K562 treated with DMSO at 1 percent for 12 hours (cell line): ENCODE measurements around the gene PPP1R27. TPM values are rescaled to one million over a fixed set of nuclear protein-coding genes. Genes with fewer than 3 reads are reported as not detected.

Experiments
- total RNA-seq: library from RNA; unstranded; fragments of 300-600 nt; gene quantifications from 2 replicates; pipeline ENCODE4 v1.2.3, GENCODE V29; 2022; ENCODE audit not compliant: insufficient read depth

PPP1R27 gene, protein sequence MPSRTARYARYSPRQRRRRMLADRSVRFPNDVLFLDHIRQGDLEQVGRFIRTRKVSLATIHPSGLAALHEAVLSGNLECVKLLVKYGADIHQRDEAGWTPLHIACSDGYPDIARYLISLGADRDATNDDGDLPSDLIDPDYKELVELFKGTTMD
- total RNA-seq: not detected in 2 replicates

DNA sequence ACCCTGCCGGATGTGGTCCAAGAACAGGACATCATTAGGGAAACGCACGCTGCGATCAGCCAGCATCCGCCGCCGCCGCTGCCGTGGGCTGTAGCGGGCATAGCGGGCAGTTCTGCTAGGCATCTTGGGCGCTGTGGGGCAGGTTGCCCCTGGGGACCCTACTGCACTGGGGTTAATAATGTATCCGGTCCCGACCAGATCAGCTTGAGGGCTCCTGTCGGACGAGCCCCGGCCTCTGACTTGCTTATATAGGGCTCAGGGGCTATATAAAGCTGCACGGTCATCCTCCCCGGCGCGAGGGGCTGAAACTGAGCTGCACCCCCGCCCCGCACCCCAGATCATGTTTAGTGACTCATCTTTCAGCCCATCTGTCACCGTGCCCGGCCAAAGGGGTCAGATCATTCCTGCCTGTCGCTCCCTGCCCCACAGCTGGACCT lies at the start of gene PPP1R27:
PPP1R27 (minus strand) TSS at position 220 of the 437 bp plus-strand sequence; CDS start at position 123, 97 bp downstream.

DNA sequence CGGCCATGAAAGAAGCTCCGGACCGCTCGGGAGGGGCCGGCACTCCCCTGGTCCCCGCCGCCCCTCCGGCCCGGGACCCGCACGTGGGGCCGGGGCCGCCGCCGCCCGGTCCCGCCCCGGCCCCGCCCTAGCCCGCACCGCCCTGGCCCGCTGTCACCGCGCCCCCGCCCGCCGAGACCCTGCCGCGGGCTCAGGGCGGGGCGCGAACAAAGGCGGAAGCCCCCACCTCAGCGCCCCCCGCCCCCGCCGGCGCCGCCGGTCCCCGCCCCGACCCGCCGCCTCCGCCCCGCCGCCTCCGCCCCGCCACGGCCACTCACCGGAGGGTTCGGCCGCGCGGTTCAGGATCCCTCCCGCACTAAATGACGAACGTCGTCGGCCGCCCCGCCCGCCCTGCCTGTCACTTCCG lies 36.1 kb upstream of the PPP1R27 start, which contains the start of gene ARHGDIA:
ARHGDIA (minus strand) TSS at position 357 of the 406 bp plus-strand sequence. CDS start 1,407 bp downstream, outside the sequence.

DNA sequence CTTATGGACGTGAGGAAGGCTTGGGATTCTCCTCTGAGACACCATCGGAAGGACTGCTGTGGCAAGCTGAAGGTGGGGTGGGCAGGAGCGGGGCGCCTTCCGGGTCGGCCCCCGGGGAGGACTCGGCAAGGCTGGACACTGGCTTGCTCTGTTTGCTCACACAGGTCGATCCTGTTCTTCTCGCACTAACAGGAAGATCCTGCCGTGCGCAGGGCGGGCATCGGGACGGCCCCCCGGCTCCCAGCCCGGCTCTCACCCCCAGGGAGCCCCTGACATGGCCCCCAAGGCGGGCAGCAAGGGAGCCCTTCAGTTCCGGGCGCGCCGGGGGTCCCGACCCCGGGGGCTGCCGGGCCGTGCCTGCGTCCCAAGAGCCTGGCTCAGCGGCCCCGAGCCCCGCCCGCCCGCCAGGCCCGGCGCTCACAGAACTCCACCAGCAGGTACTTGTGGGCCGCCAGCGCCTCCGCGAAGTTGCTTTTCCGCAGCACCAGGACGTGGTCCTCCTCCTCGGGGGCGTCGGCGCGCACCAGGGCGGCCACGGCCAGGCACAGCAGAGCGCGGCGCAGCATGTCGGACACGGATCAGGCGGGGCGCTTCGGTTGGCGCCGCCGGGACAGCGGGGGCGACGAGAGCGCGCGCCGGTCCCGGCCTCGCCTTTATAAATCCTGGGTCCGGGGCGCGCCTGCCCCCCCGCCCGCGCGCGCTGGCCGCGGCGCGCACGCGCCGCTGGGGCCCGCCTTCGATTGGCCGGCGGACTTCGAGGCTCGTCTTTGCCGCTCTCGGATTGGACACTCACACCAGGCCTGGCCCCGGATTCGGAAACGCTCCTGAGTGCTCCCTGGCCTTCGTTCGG lies 25.3 kb upstream of the PPP1R27 start, which contains the start of gene P4HB:
P4HB (minus strand) TSS at position 630 of the 850 bp plus-strand sequence; CDS start at position 566, 64 bp downstream.

DNA sequence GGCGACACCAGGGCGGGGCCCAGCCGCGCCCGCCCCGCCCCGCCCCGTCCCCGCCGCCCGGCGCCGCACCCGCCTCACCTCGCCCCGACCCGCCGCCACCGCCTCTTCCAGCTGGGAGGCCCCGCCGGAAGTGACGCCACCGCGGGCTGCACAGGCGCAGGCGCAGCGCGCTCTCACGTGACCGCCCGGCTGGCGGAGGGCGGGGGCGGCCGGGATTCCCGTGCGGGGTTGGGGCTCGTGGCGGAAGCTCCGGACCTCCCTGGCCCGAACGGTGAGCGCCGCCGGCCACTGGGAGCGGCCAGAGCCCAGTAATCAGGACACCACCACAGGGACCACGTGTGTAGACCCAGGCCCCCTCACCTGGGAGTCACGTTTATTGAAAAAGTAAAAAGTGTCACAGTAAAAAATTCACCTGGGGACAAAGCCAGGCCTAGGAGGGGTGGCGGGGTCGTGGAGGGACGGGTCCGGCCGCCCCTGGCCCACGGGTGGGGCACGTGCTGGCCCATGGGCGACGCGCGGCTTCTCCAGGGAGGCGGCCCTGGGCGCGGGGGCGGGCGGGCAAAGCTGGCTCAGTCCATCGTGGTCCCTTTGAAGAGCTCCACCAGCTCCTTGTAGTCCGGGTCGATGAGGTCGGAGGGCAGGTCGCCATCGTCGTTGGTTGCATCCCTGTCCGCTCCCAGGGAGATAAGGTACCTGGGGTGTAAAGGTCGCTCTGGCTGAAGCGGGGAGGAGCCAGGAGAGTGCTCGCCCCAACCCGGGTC lies 1.5 kb downstream of the PPP1R27 start, which contains the start of gene MCRIP1:
MCRIP1 (minus strand) TSS at position 132 of the 761 bp plus-strand sequence. CDS start 8,785 bp downstream, outside the sequence.

DNA sequence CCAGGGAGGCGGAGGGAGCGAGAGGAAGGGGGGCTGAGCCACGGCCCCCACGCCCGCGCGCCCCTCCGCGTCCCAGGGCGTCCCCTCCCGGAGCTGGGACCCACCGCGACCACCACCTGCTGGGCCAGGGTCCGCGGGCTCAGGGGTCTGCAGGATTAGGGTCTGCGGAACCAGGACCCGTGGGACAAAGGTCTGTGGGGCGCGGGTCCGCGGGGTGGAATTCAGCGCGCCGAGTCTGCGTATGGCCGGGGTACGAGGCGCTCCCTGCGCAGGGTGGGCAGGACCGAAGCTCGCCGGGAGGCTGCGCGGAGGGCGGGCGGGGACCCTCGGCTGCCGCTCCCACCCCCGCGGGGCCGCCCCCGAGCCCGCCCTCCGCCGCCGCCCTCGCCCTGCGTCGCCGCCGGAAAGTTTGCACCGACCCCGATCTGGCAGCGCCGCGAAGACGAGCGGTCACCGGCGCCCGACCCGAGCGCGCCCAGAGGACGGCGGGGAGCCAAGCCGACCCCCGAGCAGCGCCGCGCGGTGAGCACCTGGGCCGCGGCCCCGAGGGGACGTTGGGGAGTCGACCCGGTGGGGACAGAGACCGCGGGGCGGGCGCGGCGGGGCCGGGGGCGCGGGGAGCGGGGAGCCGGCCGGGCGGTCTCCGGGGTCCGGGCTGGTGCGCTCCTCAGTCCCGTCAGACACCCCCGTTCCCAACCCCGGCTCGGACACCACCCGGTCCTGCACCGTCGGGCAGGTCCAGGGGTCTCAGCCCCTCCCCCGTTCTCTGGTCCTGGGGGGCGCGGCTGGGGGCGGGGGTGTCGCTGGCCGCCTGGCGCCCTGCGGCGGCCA lies 30.9 kb downstream of the PPP1R27 start, which contains the start of gene GCGR:
GCGR (plus strand) TSS at position 423 of the 831 bp plus-strand sequence. CDS start 4,869 bp downstream, outside the sequence.

Other genes with a start within 250 kb of the PPP1R27 start
- gene NPLOC4, start 197.9 kb downstream of the PPP1R27 start, total RNA-seq: 66.5 and 131 TPM in 2 replicates
- 0.47 and 1.2 TPM in 2 replicates for gene TSPAN10, start 197.9 kb downstream of the PPP1R27 start, total RNA-seq
- gene PDE6G, start 178.5 kb downstream of the PPP1R27 start, total RNA-seq: not detected in 2 replicates
- gene OXLD1, start 168.4 kb downstream of the PPP1R27 start, total RNA-seq: 72.5 and 109 TPM in 2 replicates
- 28.5 and 31.3 TPM in 2 replicates for gene CCDC137, start 168.3 kb downstream of the PPP1R27 start, total RNA-seq
- 24.9 and 32.6 TPM in 2 replicates for gene ARL16, start 151.3 kb downstream of the PPP1R27 start, total RNA-seq
- gene HGS, start 151.0 kb downstream of the PPP1R27 start, total RNA-seq: 63.2 and 121 TPM in 2 replicates
- 72.5 and 114 TPM in 2 replicates for gene MRPL12, start 131.7 kb downstream of the PPP1R27 start, total RNA-seq
- 49.3 and 53.8 TPM in 2 replicates for gene SLC25A10, start 122.8 kb downstream of the PPP1R27 start, total RNA-seq
- not detected in 2 replicates for gene GCGR, start 30.9 kb downstream of the PPP1R27 start, total RNA-seq
- gene MCRIP1, start 1.8 kb downstream of the PPP1R27 start, total RNA-seq: 192 and 316 TPM in 2 replicates
- gene P4HB, start 25.5 kb upstream of the PPP1R27 start, total RNA-seq: 670 and 837 TPM in 2 replicates
- 219 and 311 TPM in 2 replicates for gene ARHGDIA, start 36.3 kb upstream of the PPP1R27 start, total RNA-seq
- gene ALYREF, start 56.5 kb upstream of the PPP1R27 start, total RNA-seq: 131 and 173 TPM in 2 replicates
- gene ANAPC11, start 56.7 kb upstream of the PPP1R27 start, total RNA-seq: 460 and 768 TPM in 2 replicates
- 3.1 and 4.4 TPM in 2 replicates for gene NPB, start 67.2 kb upstream of the PPP1R27 start, total RNA-seq
- 43.6 and 61.6 TPM in 2 replicates for gene PCYT2, start 76.3 kb upstream of the PPP1R27 start, total RNA-seq
- gene SIRT7, start 83.1 kb upstream of the PPP1R27 start, total RNA-seq: 34.3 and 38.5 TPM in 2 replicates
- gene MAFG, start 92.7 kb upstream of the PPP1R27 start, total RNA-seq: 45.0 and 63.6 TPM in 2 replicates
- 170 and 175 TPM in 2 replicates for gene PYCR1, start 102.2 kb upstream of the PPP1R27 start, total RNA-seq
- not detected in 2 replicates for gene MYADML2, start 112.2 kb upstream of the PPP1R27 start, total RNA-seq
- 9.0 and 9.7 TPM in 2 replicates for gene NOTUM, start 126.1 kb upstream of the PPP1R27 start, total RNA-seq
- 32.7 and 45.0 TPM in 2 replicates for gene ASPSCR1, start 142.6 kb upstream of the PPP1R27 start, total RNA-seq
- gene CENPX, start 187.8 kb upstream of the PPP1R27 start, total RNA-seq: 108 and 156 TPM in 2 replicates
- 11.1 and 13.9 TPM in 2 replicates for gene LRRC45, start 188.3 kb upstream of the PPP1R27 start, total RNA-seq
- 58.4 and 82.9 TPM in 2 replicates for gene RAC3, start 196.6 kb upstream of the PPP1R27 start, total RNA-seq
- 273 and 376 TPM in 2 replicates for gene DCXR, start 202.6 kb upstream of the PPP1R27 start, total RNA-seq
- 33.4 and 35.0 TPM in 2 replicates for gene RFNG, start 216.8 kb upstream of the PPP1R27 start, total RNA-seq
- gene GPS1, start 216.8 kb upstream of the PPP1R27 start, total RNA-seq: 118 and 137 TPM in 2 replicates
- 185 and 205 TPM in 2 replicates for gene DUS1L, start 230.8 kb upstream of the PPP1R27 start, total RNA-seq